SK-N-SH (cell line): Measurements from ENCODE around the gene CACNG3. TPM values are rescaled to one million over a fixed set of nuclear protein-coding genes. Genes with fewer than 3 reads are reported as not detected.

Source experiments
- CTCF ChIA-PET: fragments of 300-600, 350-600 bp; formaldehyde crosslinking; extraction: SDS; loops from one replicate; lab custom pipeline; 2021; lab: Yijun Ruan, JAX
- POLR2A ChIA-PET: fragments of 350-600 bp; sonication (Branson Sonifier 250); formaldehyde crosslinking; extraction: SDS; loops from one replicate; lab custom pipeline; 2020; ENCODE audit warnings: antibody characterized with exemption, inconsistent platforms; lab: Yijun Ruan, JAX
- DNase-seq: peaks from one replicate; pipeline ENCODE4 v3.0.0; 2012
- H2AFZ ChIP-seq: fragments of 200-600 bp; sonication (generic); 2 replicates; pipeline ENCODE4 v1.8.1; 2016; ENCODE audit warnings: antibody characterized with exemption, mild to moderate bottlenecking, low read depth
- H3F3A ChIP-seq: fragments of 200-600 bp; sonication (generic); replicated peaks from 2 replicates; pipeline ENCODE3; 2016; ENCODE audit warnings: antibody characterized with exemption, mild to moderate bottlenecking; ENCODE audit not compliant: insufficient read depth
- H3K27ac ChIP-seq, 2 experiments: fragments of 200-500 bp in 1 of 2; fragments of 200-600 bp in 1 of 2; sonication (Bioruptor generic) in 1 of 2; sonication (generic), shearing (Covaris generic) in 1 of 2; 2 replicates each; pipeline versions ENCODE4 v1.5.1 to v1.6.1; 2014 to 2016; ENCODE audit warnings: low read depth in 2 of 2, inconsistent platforms in 1 of 2, low read length in 1 of 2, mild to moderate bottlenecking in 1 of 2, mixed read lengths in 1 of 2
- H3K27me3 ChIP-seq: fragments of 200-600 bp; sonication (generic), shearing (Covaris generic); 2 replicates; pipeline ENCODE4 v1.6.1; 2016; ENCODE audit warnings: mixed run types; ENCODE audit not compliant: insufficient read depth
- H3K36me3 ChIP-seq, 2 experiments: fragments of 200-500 bp in 1 of 2; fragments of 200-600 bp in 1 of 2; sonication (Bioruptor generic) in 1 of 2; sonication (generic) in 1 of 2; replicated peaks in 1 of 2; 2 replicates each; pipeline versions ENCODE3 to v1.5.1; 2014 to 2016; ENCODE audit warnings: low read length in 1 of 2, mild to moderate bottlenecking in 1 of 2; ENCODE audit not compliant: insufficient read depth in 2 of 2, control insufficient read depth in 1 of 2
- H3K4me1 ChIP-seq, 2 experiments: fragments of 200-500 bp in 1 of 2; fragments of 200-600 bp in 1 of 2; sonication (Bioruptor generic) in 1 of 2; sonication (generic), shearing (Covaris generic) in 1 of 2; 2 replicates each; pipeline versions ENCODE4 v1.5.1 to v1.6.1; 2014 to 2016; ENCODE audit warnings: low read depth in 1 of 2, low read length in 1 of 2, mixed run types in 1 of 2; ENCODE audit not compliant: insufficient read depth in 2 of 2, control insufficient read depth in 1 of 2
- H3K4me2 ChIP-seq: fragments of 200-600 bp; sonication (generic), shearing (Covaris generic); 2 replicates; pipeline ENCODE4 v1.6.1; 2017; ENCODE audit warnings: mixed run types
- H3K4me3 ChIP-seq, 2 experiments: fragments of 200-500 bp in 1 of 2; fragments of 200-600 bp in 1 of 2; sonication (Bioruptor generic) in 1 of 2; sonication (generic), shearing (Covaris generic) in 1 of 2; 2 replicates each; pipeline versions ENCODE4 v1.5.1 to v1.8.1; 2014 to 2016; ENCODE audit warnings: low read depth in 2 of 2, inconsistent platforms in 1 of 2, low read length in 1 of 2, mild to moderate bottlenecking in 1 of 2, mixed read lengths in 1 of 2, moderate library complexity in 1 of 2
- H3K79me2 ChIP-seq: fragments of 200-600 bp; sonication (generic); 2 replicates; pipeline ENCODE4 v1.8.1; 2017; ENCODE audit warnings: mild to moderate bottlenecking; ENCODE audit not compliant: insufficient read depth
- H3K9ac ChIP-seq: fragments of 200-600 bp; sonication (generic); 2 replicates; pipeline ENCODE4 v1.6.1; 2017; ENCODE audit warnings: mixed run types
- H3K9me2 ChIP-seq: fragments of 200-600 bp; sonication (generic); 2 replicates; pipeline ENCODE4 v1.6.1; 2017; ENCODE audit warnings: mixed run types
- H3K9me3 ChIP-seq: fragments of 200-600 bp; sonication (generic); 2 replicates; pipeline ENCODE4 v1.6.1; 2017; ENCODE audit warnings: mixed run types, mild to moderate bottlenecking, moderate library complexity
- H4K20me1 ChIP-seq: fragments of 200-600 bp; sonication (generic); 2 replicates; pipeline ENCODE4 v1.6.1; 2017; ENCODE audit warnings: mild to moderate bottlenecking, mixed run types; ENCODE audit not compliant: insufficient read depth
- CHD2 ChIP-seq: fragments of 150-350 bp; IDR thresholded peaks from 2 replicates; pipeline ENCODE4 v1.6.1; 2018; ENCODE audit warnings: low read length; ENCODE audit not compliant: partially characterized antibody
- CTCF ChIP-seq: fragments of 200-600 bp; sonication (generic); IDR thresholded peaks from 2 replicates; pipeline ENCODE4 v1.6.1; 2017; ENCODE audit warnings: antibody characterized with exemption, mild to moderate bottlenecking, moderate library complexity
- ELF1 ChIP-seq: IDR thresholded peaks from 2 replicates; pipeline ENCODE4 v1.4.0; 2012
- FOSL2 ChIP-seq: IDR thresholded peaks from 2 replicates; pipeline ENCODE4 v1.4.0; 2012; ENCODE audit warnings: low read depth, mild to moderate bottlenecking, moderate library complexity, borderline replicate concordance
- FOXJ3 ChIP-seq: sonication (generic); formaldehyde crosslinking; IDR thresholded peaks from 2 replicates; pipeline ENCODE4 v1.5.1; 2020; ENCODE audit warnings: mild to moderate bottlenecking, missing genetic modification reagents
- FOXM1 ChIP-seq: IDR thresholded peaks from 2 replicates; pipeline ENCODE4 v1.4.0; 2012; ENCODE audit warnings: low read depth, mild to moderate bottlenecking
- GABPA ChIP-seq: IDR thresholded peaks from 2 replicates; pipeline ENCODE4 v1.4.0; 2012; ENCODE audit warnings: low read depth, mild to moderate bottlenecking
- JUND ChIP-seq: IDR thresholded peaks from 2 replicates; pipeline ENCODE4 v1.4.0; 2012
- MEF2A ChIP-seq: IDR thresholded peaks from 2 replicates; pipeline ENCODE4 v1.4.0; 2012; ENCODE audit warnings: low read depth, borderline replicate concordance
- MXI1 ChIP-seq: IDR thresholded peaks from 2 replicates; pipeline ENCODE4 v1.6.1; 2012; ENCODE audit warnings: mild to moderate bottlenecking, low read depth, low read length, improper control_type of control experiment
- NFIC ChIP-seq: IDR thresholded peaks from 2 replicates; pipeline ENCODE4 v1.4.0; 2012; ENCODE audit warnings: borderline replicate concordance
- PBX3 ChIP-seq: IDR thresholded peaks from 2 replicates; pipeline ENCODE4; 2012
- RCOR1 ChIP-seq: fragments of 150-350 bp; IDR thresholded peaks from 2 replicates; pipeline ENCODE4 v1.6.1; 2017; ENCODE audit warnings: antibody characterized with exemption, low read length
- RXRA ChIP-seq: IDR thresholded peaks from 2 replicates; pipeline ENCODE4 v1.4.0; 2012; ENCODE audit warnings: low read depth, mild to moderate bottlenecking, borderline replicate concordance
- SMC3 ChIP-seq: IDR thresholded peaks from 2 replicates; pipeline ENCODE4 v1.6.1; 2012; ENCODE audit warnings: low read depth, low read length, improper control_type of control experiment
- USF1 ChIP-seq: IDR thresholded peaks from 2 replicates; pipeline ENCODE4 v1.4.0; 2012; ENCODE audit warnings: low read depth, borderline replicate concordance
- YY1 ChIP-seq: IDR thresholded peaks from 2 replicates; pipeline ENCODE4 v1.4.0; 2012; ENCODE audit warnings: low read depth, mild to moderate bottlenecking
- ZBTB33 ChIP-seq: IDR thresholded peaks from 2 replicates; pipeline ENCODE4 v1.4.0; 2012; ENCODE audit warnings: low read depth, borderline replicate concordance
- WGBS: methylation state at CpG from one replicate; pipeline ENCODE4 v1.1.6; 2017; ENCODE audit warnings: low lambda C conversion rate; 5-methylcytosine and 5-hydroxymethylcytosine counted together
- polyA plus RNA-seq, 3 experiments: library from polyadenylated mRNA; depleted of rRNA; stranded (reverse); fragments of >200 nt; gene quantifications; 2 replicates each; pipeline ENCODE4 v1.2.3, GENCODE V29; 2012

CACNG3 gene
- polyA plus RNA-seq, 1 of the 3 experiments (the other 2 are of a cell fraction) = not detected

- ChIA-PET CTCF (interaction anchor here (1.2 kb wide), 1 partner anchor 10 kb away, joined by 4 read pairs; no protein-coding TSS in a partner anchor), POLR2A (no interaction called here)
- H2AFZ ChIP-seq = no peak overlapping the region
- H3K27ac ChIP-seq = no peak overlapping the region
- TF ChIP-seq RXRA = no peak
- TF ChIP-seq RCOR1 = no peak
- TF ChIP-seq CTCF = no peak
- no peak for TF ChIP-seq YY1
- TF ChIP-seq MEF2A = no peak
- TF ChIP-seq FOXJ3 = no peak
- no peak for TF ChIP-seq USF1
- no peak for TF ChIP-seq MXI1
- no peak for TF ChIP-seq NFIC
- no peak for TF ChIP-seq SMC3
- TF ChIP-seq CHD2 = no peak
- TF ChIP-seq JUND = no peak
- no peak for TF ChIP-seq FOXM1
- no peak for TF ChIP-seq PBX3
- no peak for TF ChIP-seq ZBTB33
- no peak for TF ChIP-seq FOSL2
- no peak for TF ChIP-seq ELF1
- no peak for TF ChIP-seq GABPA
- no peaks in the 10 kb centered on the region for H3K9me3 ChIP-seq
- no peaks in the 10 kb centered on the region for H3K9me2 ChIP-seq
- WGBS = 48% methylated on average over 11 of the region's 11 CpGs
- no peaks in the 10 kb centered on the region for H4K20me1 ChIP-seq
- no peak overlapping the region for H3K4me3 ChIP-seq
- H3F3A ChIP-seq = no peaks in the 10 kb centered on the region
- H3K27me3 ChIP-seq = no peaks in the 10 kb centered on the region
- H3K9ac ChIP-seq = no peak overlapping the region
- no peaks in the 10 kb centered on the region for H3K79me2 ChIP-seq
- H3K4me2 ChIP-seq = no peak overlapping the region
- H3K4me1 ChIP-seq = no peaks in the 10 kb centered on the region
- no peak for DNase-seq
- no peaks in the 10 kb centered on the region for H3K36me3 ChIP-seq
Measured at GRCh38 chr16:24346734-24347133, 90.6 kb downstream of the CACNG3 start.
